ENCODE results near the gene PANK1. TPM values are rescaled to one million over a fixed set of nuclear protein-coding genes. Genes with fewer than 3 reads are reported as not detected.

Gene PANK1
- total and polyA plus RNA-seq, 2 of the 8 experiments (the other 6 are each of a cell fraction or from before 2014, with no cell fraction given), result 18.5 to 40.4 TPM

DNA sequence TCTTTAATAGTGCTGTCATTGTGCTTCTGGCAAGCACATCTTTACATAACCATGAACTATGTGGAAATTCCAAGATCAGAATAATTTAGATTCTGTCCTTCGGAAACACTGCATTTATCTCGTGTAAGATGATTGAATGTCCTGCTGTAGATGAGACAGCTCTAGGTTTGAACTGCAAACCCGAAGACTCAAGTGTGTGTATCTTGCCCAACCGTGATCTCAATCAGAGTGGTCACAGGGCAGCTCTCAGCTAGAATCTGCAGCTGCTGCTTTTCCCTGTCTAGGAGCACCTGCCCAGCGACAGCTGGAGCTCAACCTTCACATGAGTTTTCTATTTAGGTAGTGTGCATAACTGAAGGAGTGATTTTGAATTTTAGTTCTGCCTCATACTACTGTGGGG lies 38.8 kb upstream of the PANK1 start (continued):
- no peak for TF ChIP-seq POLR2A (IDR thresholded peaks at IDR 0.05; ENCODE audit: control extremely low read depth in 1 of 2, low read depth in 2 of 2, low read length in 2 of 2)
- TF ChIP-seq RBBP5 (IDR thresholded peaks at IDR 0.05; ENCODE audit: borderline replicate concordance, low read depth, low read length), result no peak
- TF ChIP-seq CHD2 (IDR thresholded peaks at IDR 0.05; ENCODE audit: low read length), result no peak

Data from H1 (cell line).